H1 (cell line): ENCODE measurements around the gene NOXO1. TPM values are rescaled to one million over a fixed set of nuclear protein-coding genes. Genes with fewer than 3 reads are reported as not detected.

Experiments
- ASH2L ChIP-seq: fragments of 200-600, 300-600 bp; sonication (generic); IDR thresholded peaks from one replicate; pipeline ENCODE4 v1.7.1; 2017; ENCODE audit warnings: low read length
- BCL11A ChIP-seq, 2 experiments: IDR thresholded peaks; one replicate each; pipeline ENCODE4 v1.6.1; 2011; ENCODE audit warnings: low read depth in 2 of 2, low read length in 2 of 2, mild to moderate bottlenecking in 2 of 2
- CBX5 ChIP-seq: fragments of 300-800, 300-1000 bp; sonication (generic); IDR thresholded peaks from 2 replicates; pipeline ENCODE4 v1.7.1; 2016; ENCODE audit warnings: antibody characterized with exemption, low read length, low read depth
- CHD1 ChIP-seq: IDR thresholded peaks from 2 replicates; pipeline ENCODE4 v1.6.1; 2012; ENCODE audit warnings: low read depth, low read length, improper control_type of control experiment
- CTCF ChIP-seq, 3 experiments: IDR thresholded peaks; 1 replicate in 2 of 3; 2 replicates in 1 of 3; pipeline versions ENCODE4 v1.5.1 to v1.6.1; 2011; ENCODE audit warnings: low read length in 3 of 3, mild to moderate bottlenecking in 3 of 3, inconsistent platforms in 2 of 3, low read depth in 1 of 3, moderate library complexity in 1 of 3; ENCODE audit not compliant: insufficient read depth in 1 of 3; ENCODE audit errors: control extremely low read depth in 1 of 3
- GABPA ChIP-seq: IDR thresholded peaks from 2 replicates; pipeline ENCODE4 v1.6.1; 2011; ENCODE audit warnings: mild to moderate bottlenecking, low read length, moderate library complexity, borderline replicate concordance; ENCODE audit not compliant: insufficient read depth
- HDAC2 ChIP-seq, 2 experiments: fragments of 300-600 bp in 1 of 2; sonication (generic) in 1 of 2; IDR thresholded peaks; 2 replicates each; pipeline ENCODE4 v1.6.1; 2011 to 2012; ENCODE audit warnings: low read depth in 2 of 2, low read length in 2 of 2, mild to moderate bottlenecking in 2 of 2, moderate library complexity in 2 of 2, borderline replicate concordance in 1 of 2, inconsistent platforms in 1 of 2
- KDM1A ChIP-seq: fragments of 200-600, 300-600 bp; sonication (generic); IDR thresholded peaks from 2 replicates; pipeline ENCODE4 v1.7.1; 2016; ENCODE audit warnings: mild to moderate bottlenecking, low read length, borderline replicate concordance
- KDM4A ChIP-seq: IDR thresholded peaks from one replicate; pipeline ENCODE4 v1.7.1; 2012; ENCODE audit warnings: low read depth, mild to moderate bottlenecking, moderate library complexity, low read length, inconsistent platforms; ENCODE audit not compliant: severe bottlenecking
- KDM5A ChIP-seq: fragments of 200-600 bp; IDR thresholded peaks from 2 replicates; pipeline ENCODE4 v1.7.1; 2012; ENCODE audit warnings: mild to moderate bottlenecking, low read length, inconsistent platforms, mixed read lengths
- MAFK ChIP-seq: IDR thresholded peaks from 2 replicates; pipeline ENCODE4 v1.6.1; 2012; ENCODE audit warnings: low read depth, mild to moderate bottlenecking, improper control_type of control experiment, low read length
- PHF8 ChIP-seq: fragments of 200-600 bp; sonication (generic); conservative IDR thresholded peaks from 2 replicates; pipeline ENCODE4 v1.7.1; 2012; ENCODE audit warnings: low read depth, mild to moderate bottlenecking, inconsistent platforms, low read length, moderate library complexity
- RBBP5 ChIP-seq: IDR thresholded peaks from 2 replicates; pipeline ENCODE4 v1.7.1; 2012; ENCODE audit warnings: low read depth, mild to moderate bottlenecking, inconsistent platforms, low read length, moderate library complexity, borderline replicate concordance
- SP2 ChIP-seq: IDR thresholded peaks from 2 replicates; pipeline ENCODE4 v1.6.1; 2012; ENCODE audit warnings: mild to moderate bottlenecking, low read length, inconsistent platforms
- SRF ChIP-seq: IDR thresholded peaks from 2 replicates; pipeline ENCODE4 v1.6.1; 2011; ENCODE audit warnings: mild to moderate bottlenecking, low read depth, low read length, moderate library complexity
- USF2 ChIP-seq: IDR thresholded peaks from 2 replicates; pipeline ENCODE4 v1.6.1; 2011; ENCODE audit warnings: low read length, improper control_type of control experiment
- YY1 ChIP-seq: IDR thresholded peaks from 2 replicates; pipeline ENCODE4 v1.6.1; 2011; ENCODE audit warnings: low read depth, mild to moderate bottlenecking, low read length
- ZNF274 ChIP-seq: IDR thresholded peaks from 2 replicates; pipeline ENCODE4 v1.7.0; 2012; ENCODE audit warnings: low read length, borderline replicate concordance; ENCODE audit errors: extremely low read depth
- polyA plus RNA-seq, 7 experiments: library from polyadenylated mRNA; depleted of rRNA in 3 of 7; stranded (reverse) in 5 of 7; unstranded in 2 of 7; fragments of >200 nt in 5 of 7; fragments of 200-250 nt in 2 of 7; gene quantifications; 1 replicate in 5 of 7; 2 replicates in 1 of 7; 4 replicates in 1 of 7; pipeline versions ENCODE4 v1.2.1 to v1.2.3, GENCODE V29; 2011 to 2013; ENCODE audit warnings: missing spikeins in 2 of 7, mixed read lengths in 2 of 7
- total RNA-seq: library from RNA; stranded (reverse); fragmentation: NEBNext Ultra II Directional; extraction: Animal tissue kit (Norgen Biotek cat#: 25700); gene quantifications from 2 replicates; pipeline ENCODE4 v1.2.1, GENCODE V29; 2021

The NOXO1 gene
- total and polyA plus RNA-seq, 2 of the 8 experiments (the other 6 are each of a cell fraction or from before 2014, with no cell fraction given) = 1.3 to 2.5 TPM

- no peak for TF ChIP-seq KDM4A
- no peak for TF ChIP-seq ZNF274
- TF ChIP-seq RBBP5 = 0 out of 2 replicates have a peak, but pooled peaks have one; percentile 1
- TF ChIP-seq BCL11A (IDR thresholded peaks at IDR 0.05; ENCODE audit: low read depth in 2 of 2, low read length in 2 of 2) = no peak
- TF ChIP-seq ASH2L = peak; percentile 50
- TF ChIP-seq SP2 = no peak
- no peak for TF ChIP-seq GABPA
- TF ChIP-seq MAFK = no peak
- no peak for TF ChIP-seq CBX5
- TF ChIP-seq CTCF (IDR thresholded peaks at IDR 0.05; ENCODE audit: control extremely low read depth in 1 of 3, insufficient read depth in 1 of 3, low read depth in 1 of 3, low read length in 3 of 3) = no peak
- no peak for TF ChIP-seq KDM1A
- TF ChIP-seq PHF8 = peak; percentile 99; the same call in 1 of the 2 replicates
- TF ChIP-seq USF2 = no peak
- TF ChIP-seq CHD1 = no peak
- TF ChIP-seq SRF = no peak
- no peak for TF ChIP-seq YY1
- 0 out of 2 replicates have a peak, but pooled peaks have one; percentile 17 for TF ChIP-seq KDM5A
- TF ChIP-seq HDAC2 (IDR thresholded peaks at IDR 0.05; ENCODE audit: borderline replicate concordance in 1 of 2, low read depth in 2 of 2, low read length in 2 of 2) = no peak
Observed at GRCh38 chr16:1984347-1985225, 3.3 kb upstream of the NOXO1 start (continued).
